HG02852 (cell line): ENCODE results near the gene FOXN1.

Source experiments
- ATAC-seq: cut with Tn5 transposase; IDR thresholded peaks from one replicate; pipeline ENCODE4 v1.9.1; 2021; ENCODE audit warnings: mild to moderate bottlenecking, moderate library complexity; ENCODE audit not compliant: unreplicated experiment

Gene FOXN1

DNA sequence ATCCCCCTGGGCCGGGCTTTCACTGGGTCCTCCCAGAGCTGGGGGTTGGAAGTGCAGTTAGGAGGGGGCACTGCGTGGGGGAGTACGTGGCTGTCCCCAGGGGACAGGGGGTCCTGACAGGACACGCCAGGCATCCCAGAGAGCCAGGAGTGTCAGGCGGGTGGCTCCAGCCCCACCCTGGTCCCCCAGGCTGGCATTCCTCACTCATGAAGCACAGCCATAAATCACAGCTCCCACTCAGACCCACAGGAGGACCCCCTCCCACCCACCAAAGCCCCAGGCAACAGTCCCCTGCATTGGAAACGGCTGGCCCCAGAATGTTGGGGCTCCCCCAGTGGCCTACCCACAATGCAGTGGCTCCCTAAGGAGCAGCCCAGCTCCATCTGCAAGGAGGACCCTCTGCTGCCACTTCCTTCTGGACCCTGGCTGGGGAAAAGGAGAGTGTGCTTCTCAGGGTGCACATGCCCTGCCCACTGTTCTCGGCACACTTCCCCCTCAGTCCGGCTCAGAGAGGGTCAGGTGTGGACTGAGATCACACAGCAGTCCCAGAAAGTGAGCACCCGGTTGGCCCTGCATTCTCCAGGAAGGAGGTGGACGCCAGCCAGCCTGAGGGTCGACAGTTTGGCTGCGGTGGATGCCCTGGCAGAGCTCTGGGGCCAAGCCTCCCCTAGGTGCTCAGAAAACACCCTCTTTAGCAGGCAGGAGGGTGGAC lies 7.3 kb upstream of the FOXN1 start:
- ATAC-seq: no peak

- ATAC-seq: no peak
Observed at GRCh38 chr17:28499364-28499664, 6.8 kb upstream of the FOXN1 start.

DNA sequence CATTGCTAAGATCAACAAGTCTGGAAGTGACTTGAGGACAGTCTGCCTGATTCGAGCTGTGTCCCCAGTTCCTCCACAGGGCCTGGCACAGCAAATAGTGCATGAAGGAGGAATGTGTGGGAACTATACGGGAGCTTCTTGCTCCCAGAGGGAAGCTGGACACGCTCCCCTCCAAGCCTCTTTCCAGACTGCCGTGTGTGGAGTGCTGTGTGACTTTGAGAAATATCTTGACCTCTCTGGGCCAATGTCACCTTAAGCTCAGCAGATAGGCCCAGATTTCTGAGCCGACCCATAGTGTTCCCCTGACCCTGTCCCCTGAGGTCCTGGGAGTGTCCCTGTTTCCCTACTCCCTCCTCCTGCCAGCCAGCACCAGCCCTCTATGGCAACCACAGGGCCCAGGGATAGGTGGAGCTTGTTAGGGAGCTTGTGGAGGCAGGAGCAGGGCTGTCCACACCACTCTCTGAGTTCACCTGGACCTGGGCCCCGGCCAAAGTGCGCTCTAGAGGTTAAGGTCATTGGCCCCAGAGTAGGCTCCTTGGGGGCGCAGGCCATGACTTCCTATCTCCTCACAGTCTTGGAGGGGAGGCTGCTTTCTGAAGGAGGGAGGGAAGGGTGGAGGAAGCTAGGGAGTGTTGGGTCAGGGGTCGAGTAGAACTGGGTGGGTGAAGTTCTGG lies 6.3 kb upstream of the FOXN1 start:
- no peak for ATAC-seq

DNA sequence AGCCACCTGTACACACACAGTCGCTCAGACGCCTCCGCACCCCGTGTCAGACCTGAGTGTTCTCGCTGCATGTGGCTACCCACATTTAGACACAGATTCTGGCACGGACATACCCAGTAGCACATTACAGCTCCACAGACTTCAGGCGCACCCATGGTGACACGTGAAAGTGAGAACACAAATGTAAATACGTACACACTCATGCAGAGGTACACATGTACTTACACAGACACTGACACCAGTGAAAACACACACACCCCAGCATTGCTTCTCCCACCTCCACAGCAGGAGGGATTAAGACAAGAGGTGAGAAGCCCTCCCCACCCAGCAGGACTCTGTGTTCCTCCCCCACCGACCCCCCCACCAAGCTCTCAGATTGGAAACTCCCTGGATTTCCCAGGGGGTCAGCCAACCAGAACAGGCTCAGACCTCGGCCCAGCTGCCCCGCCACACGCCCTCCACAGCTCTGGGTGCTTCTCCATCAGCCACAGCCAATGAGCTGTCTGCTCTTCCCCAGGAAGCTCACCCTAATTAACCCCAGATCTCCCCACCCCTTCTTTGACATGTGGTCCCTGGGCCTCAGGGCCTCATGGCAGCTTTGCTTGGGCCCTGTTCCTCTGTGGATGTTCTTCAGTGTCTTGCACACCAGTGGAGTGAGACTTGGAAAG lies 5.3 kb upstream of the FOXN1 start:
- peak; percentile 67 for ATAC-seq

DNA sequence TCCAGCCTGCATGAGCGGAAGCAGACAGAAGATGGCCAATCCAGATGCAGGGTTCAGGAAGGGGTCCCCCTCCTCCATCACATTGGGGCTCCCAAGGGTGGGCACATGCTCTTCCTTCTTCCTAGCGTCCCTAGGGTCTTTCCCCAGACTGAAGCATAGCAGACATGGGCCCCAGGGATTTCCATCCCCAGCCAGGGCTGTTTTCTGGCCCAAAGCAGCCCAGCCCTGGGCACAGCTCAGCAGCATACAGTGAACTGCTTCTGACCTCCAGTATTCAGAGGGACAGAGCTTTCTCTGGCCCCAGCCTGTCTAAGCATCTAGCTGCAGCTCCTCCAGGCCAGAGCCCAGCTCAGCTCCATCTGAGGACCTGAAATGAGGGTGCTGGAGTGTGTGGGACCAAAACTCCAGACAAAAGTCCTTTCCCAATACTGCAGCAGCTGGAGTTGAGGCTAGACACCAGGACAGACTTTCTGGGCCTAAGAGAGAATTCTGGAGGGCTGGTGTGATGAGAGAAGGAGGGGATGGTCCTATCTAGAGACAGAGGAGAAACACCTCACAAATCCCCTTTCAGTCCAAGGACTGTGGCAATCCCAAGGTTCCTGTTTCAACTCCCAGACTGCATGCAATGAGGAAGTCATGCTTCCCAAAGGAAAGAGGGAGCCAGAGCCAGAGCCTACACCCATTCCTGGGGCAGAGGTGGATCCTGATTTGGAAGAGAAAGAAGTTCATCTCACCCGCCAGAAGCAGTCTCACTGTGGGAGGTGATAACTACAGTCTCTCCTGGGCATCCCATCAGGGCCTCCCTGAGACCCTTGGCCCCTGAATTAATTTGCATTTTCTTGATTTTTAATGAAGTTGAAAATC lies 4.5 kb upstream of the FOXN1 start:
- ATAC-seq: no peak

- ATAC-seq: no peak
Observed at GRCh38 chr17:28503420-28503819, 2.7 kb upstream of the FOXN1 start.

DNA sequence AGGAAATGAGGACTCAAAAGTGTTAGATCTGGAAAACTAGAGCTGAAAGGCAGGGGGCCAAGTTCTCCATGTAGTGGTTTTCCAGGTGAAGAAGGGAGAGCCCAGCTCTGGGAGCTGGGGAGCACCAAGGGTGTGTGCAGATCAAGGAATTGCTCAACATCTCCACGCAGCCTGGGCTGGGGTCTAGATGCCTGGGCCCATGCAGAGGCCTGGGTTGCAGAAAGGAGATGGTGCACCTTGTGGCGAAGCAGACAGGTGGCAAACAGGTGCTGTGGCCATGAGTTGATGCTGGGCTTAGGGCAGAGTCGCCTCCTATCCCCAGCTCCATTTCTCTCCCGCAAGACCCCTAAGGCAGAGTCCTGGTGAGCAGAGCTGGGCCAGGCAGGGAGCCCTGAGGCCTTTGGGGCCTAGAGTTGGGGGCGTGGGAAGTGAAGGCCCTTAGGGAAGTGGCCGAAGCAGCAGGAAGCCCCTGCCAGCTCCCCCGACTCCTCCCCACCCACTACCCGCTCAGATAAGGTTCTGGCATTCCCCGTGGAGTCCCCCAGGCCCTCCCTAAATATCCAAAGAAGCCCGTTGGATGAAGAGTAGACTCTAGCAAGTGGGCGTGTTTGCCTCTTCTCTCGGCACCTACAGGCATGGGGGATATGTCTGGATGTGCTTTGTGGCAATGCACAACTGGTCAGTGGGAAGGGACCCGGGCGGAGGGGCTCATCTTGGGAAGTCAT lies 777 bp downstream of the FOXN1 start:
- ATAC-seq: no peak

GRCh38 chr17:28507567-28508203 lies 1.5 kb downstream of the FOXN1 start:
- no peak for ATAC-seq

GRCh38 chr17:28508211-28508724 lies 2.1 kb downstream of the FOXN1 start:
- ATAC-seq: no peak

DNA sequence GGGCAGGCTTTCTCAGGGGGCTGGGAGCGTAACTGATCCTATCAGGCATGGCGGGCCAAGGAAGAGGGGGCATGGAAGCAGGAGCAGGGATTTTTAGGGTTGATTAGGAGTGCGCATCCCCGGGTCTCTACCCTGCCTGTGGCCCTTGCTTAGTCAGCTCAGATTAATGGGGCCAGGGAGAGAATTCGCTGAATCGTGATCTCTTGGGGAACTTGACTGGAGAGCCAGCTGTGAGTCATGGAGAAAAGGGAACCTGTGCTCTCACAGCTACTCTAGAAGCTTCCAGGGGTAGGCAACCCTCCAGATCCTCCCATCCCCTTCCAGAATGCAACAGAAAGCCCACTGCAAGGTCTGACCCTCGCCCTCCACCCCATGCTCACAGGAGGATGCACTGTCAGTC lies 3.6 kb downstream of the FOXN1 start:
- ATAC-seq: no peak

- ATAC-seq: no peak
Observed at GRCh38 chr17:28511858-28512461, 5.8 kb downstream of the FOXN1 start.

DNA sequence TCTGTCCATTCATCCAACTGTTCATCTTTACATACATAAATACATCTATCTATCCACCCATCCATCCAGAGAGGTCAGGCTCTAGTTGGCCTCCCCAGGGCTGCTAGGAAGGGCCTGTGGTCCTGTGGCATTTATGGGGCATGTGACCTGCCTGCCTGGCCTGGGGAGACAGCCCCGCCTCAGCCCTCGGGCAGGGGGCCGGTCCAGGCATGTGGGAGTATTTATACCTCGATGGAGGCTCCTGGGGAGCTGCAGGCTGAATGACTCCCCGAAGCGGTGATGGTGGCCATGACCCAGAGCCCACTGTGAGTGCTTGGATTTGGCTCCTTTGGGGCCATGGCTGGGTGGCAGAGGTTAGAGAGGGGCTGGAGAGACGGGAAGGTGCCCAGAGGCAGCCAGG lies 7.3 kb downstream of the FOXN1 start:
- no peak for ATAC-seq

- ATAC-seq: no peak
Observed at GRCh38 chr17:28514561-28515002, 8.4 kb downstream of the FOXN1 start.

DNA sequence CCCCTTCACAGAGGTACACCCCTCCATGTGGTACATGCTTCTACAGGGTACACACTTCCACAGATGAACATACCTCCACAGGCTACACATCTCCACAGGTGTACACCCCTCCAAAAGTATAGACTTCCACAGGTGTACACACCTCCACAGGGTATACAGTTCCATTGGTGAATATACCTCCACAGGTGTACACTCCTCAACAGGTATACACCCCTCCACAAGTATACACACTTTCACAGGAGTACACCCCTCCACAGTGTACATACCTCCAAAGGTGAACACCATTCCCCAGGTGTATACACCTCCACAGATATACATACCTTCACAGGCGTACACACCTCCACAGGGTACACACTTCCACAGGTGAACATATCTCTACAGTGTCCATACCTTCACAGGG lies 9.4 kb downstream of the FOXN1 start:
- ATAC-seq: no peak

- ATAC-seq: no peak
Observed at GRCh38 chr17:28518132-28518531, 12.0 kb downstream of the FOXN1 start.

- ATAC-seq: no peak
Observed at GRCh38 chr17:28518578-28518977, 12.4 kb downstream of the FOXN1 start.

DNA sequence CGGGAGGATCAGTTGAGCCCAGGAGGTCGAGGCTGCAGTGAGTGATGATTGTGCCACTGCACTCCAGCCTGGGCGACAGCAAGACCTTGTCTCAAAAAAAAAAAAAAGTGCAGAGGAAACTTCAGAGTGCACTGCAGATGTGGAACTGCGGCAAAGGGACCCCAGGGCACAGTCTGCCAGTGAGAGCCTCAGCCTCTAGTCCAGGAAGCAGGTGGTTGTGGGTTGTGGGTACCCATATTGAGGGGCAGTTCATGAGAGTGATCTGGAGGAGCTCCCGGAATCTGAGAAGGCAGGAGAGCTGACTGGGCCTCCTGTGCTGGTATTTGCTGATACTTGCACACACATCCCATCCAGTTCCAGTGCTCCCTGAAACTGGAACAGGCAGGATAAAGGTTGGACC lies 13.1 kb downstream of the FOXN1 start:
- ATAC-seq: no peak

GRCh38 chr17:28520687-28521086 lies 14.5 kb downstream of the FOXN1 start:
- no peak for ATAC-seq

DNA sequence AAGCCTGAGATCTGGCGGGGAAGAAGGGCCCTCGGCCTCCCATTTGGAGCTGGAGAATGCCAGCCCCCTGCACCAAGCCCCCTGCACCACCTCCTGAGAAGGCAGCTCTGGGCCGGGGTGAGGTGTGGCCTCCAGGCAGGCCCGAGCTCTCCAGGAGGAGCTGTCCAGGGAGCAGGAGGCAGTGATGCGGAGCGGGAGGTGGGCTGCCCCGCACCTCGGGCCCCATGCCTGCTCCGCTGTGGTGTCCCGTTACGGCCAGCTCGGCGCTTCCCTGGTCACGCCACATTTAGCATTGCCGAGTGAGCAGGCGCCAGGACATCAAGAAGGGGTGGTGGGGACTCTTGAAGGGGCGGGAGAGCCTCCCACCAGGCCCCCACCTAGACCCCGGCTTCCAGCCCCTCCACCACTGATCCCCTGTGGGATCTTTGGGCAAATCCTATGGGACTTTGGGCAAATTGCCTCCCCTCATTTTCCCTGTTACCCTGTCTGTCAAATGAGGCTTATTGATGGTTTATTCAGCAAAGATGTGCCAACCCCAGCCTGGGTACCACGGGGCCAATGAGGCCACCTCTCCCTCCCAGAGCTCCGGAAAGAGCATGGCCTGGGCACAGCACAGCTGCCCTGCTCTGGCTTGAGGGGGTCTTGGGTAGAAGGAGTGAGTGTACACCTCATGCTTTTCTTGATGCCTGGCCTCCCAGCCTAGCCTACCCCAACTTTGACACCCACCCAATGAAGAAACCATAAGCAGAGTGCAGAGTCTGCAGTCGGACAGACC lies 15.3 kb downstream of the FOXN1 start:
- no peak for ATAC-seq
